MCF 10A (cell line): Measurements from ENCODE around the gene PSMA2. TPM values are rescaled to one million over a fixed set of nuclear protein-coding genes. Genes with fewer than 3 reads are reported as not detected.

Experiments
- BruUV-seq: library from RNA; stranded (reverse); fragments of 400-500 nt; replicated peaks from 2 replicates; lab custom pipeline; 2021; lab: Mats Ljungman, UMichigan
- CTCF ChIA-PET: fragments of 300-600 bp; sonication (Branson Sonifier 250); formaldehyde crosslinking; extraction: SDS; loops from one replicate; lab custom pipeline; 2021; ENCODE audit warnings: antibody characterized with exemption, inconsistent platforms; lab: Yijun Ruan, JAX
- POLR2A ChIA-PET: fragments of 300-600, 350-650 bp; sonication (Branson Sonifier 250); formaldehyde crosslinking; extraction: SDS; loops from one replicate; lab custom pipeline; 2020; ENCODE audit warnings: antibody characterized with exemption, inconsistent platforms; lab: Yijun Ruan, JAX
- DNase-seq: peaks from one replicate; pipeline ENCODE4 v3.0.0-alpha.2; 2018; ENCODE audit not compliant: unreplicated experiment
- H3K27ac Mint-ChIP-seq: one replicate; pipeline ENCODE4 v1.8.0; 2022; ENCODE audit warnings: mild to moderate bottlenecking, low read depth, mixed read lengths; ENCODE audit not compliant: unreplicated experiment
- H3K27me3 Mint-ChIP-seq: one replicate; pipeline ENCODE4 v1.8.0; 2022; ENCODE audit warnings: mixed read lengths; ENCODE audit not compliant: insufficient read depth, unreplicated experiment
- H3K36me3 Mint-ChIP-seq: one replicate; pipeline ENCODE4 v1.8.0; 2022; ENCODE audit warnings: mild to moderate bottlenecking, moderate library complexity, mixed read lengths; ENCODE audit not compliant: insufficient read depth, unreplicated experiment
- H3K4me1 Mint-ChIP-seq: one replicate; pipeline ENCODE4 v1.8.0; 2022; ENCODE audit warnings: mixed read lengths; ENCODE audit not compliant: insufficient read depth, unreplicated experiment
- H3K4me3 Mint-ChIP-seq: one replicate; pipeline ENCODE4 v1.8.0; 2022; ENCODE audit warnings: mild to moderate bottlenecking, moderate library complexity, mixed read lengths; ENCODE audit not compliant: unreplicated experiment
- H3K9me3 Mint-ChIP-seq: one replicate; pipeline ENCODE4 v1.8.0; 2022; ENCODE audit warnings: mixed read lengths; ENCODE audit not compliant: unreplicated experiment
- CTCF ChIP-seq: fragments of 200-600 bp; IDR thresholded peaks from one replicate; pipeline ENCODE4 v1.8.0; 2022; ENCODE audit warnings: antibody characterized with exemption, mild to moderate bottlenecking; ENCODE audit not compliant: unreplicated experiment
- intact Hi-C: fragments of 100-400 bp; cut with micrococcal nuclease; formaldehyde crosslinking; loops from 2 replicates; pipeline ENCODE4 v1.14.1; 2022
- total RNA-seq: library from RNA; stranded (reverse); gene quantifications from 2 replicates; pipeline ENCODE4 v1.2.3, GENCODE V29; 2022

PSMA2 gene
- total RNA-seq, 1 experiment from 2014 or later = 73.8 TPM

- H3K4me3 Mint-ChIP-seq = no peak overlapping the region
- peaks cover 15% of the 10 kb centered on the region for H3K4me1 Mint-ChIP-seq
- DNase-seq = no peak
- H3K27me3 Mint-ChIP-seq = peaks cover under 1% of the 10 kb centered on the region
- intact Hi-C loops = no loop called here
- peaks cover 4% of the 10 kb centered on the region for H3K36me3 Mint-ChIP-seq
- no peaks in the 10 kb centered on the region for H3K9me3 Mint-ChIP-seq
- CTCF ChIA-PET = no interaction called here
- POLR2A ChIA-PET = interaction anchor here (0.6 to 1.5 kb wide), 2 partner anchors 26 to 974 kb away, joined by 3 to 4 read pairs; partner anchors contain the start of genes MRPL32 and PSMA2
- TF ChIP-seq CTCF = no peak
- no TSS peak for BruUV-seq
- no peak overlapping the region for H3K27ac Mint-ChIP-seq
Measured at GRCh38 chr7:42906181-42906580, 25.8 kb downstream of the PSMA2 start.

GRCh38 chr7:42902331-42902730 is 29.6 kb downstream of the PSMA2 start:
- Mint-ChIP-seq H3K27me3 (peaks cover 11% of the 10 kb centered on the region), H3K9me3 (no peaks in the 10 kb centered on the region), H3K27ac (no peak overlapping the region), H3K4me3 (no peak overlapping the region), H3K4me1 (no peaks in the 10 kb centered on the region), H3K36me3 (no peaks in the 10 kb centered on the region)
- DNase-seq = no peak
- TF ChIP-seq CTCF = no peak
- intact Hi-C loops = no loop called here
- ChIA-PET POLR2A (no interaction called here), CTCF (no interaction called here)
- BruUV-seq = no TSS peak

GRCh38 chr7:42900842-42901241 is 31.1 kb downstream of the PSMA2 start:
- Mint-ChIP-seq H3K4me1 (no peaks in the 10 kb centered on the region), H3K27ac (no peak overlapping the region), H3K9me3 (no peaks in the 10 kb centered on the region), H3K4me3 (no peak overlapping the region), H3K27me3 (peaks cover 11% of the 10 kb centered on the region), H3K36me3 (no peaks in the 10 kb centered on the region)
- intact Hi-C loops = no loop called here
- ChIA-PET CTCF (interaction anchor here (0.9 to 1.9 kb wide), 2 partner anchors 24 to 121 kb away, joined by 3 to 6 read pairs; no protein-coding TSS in a partner anchor), POLR2A (interaction anchor here (0.6 to 1.0 kb wide), 3 partner anchors 10 to 682 kb away, joined by 3 read pairs; partner anchors contain the start of gene STK17A)
- no peak for DNase-seq
- BruUV-seq = no TSS peak
- TF ChIP-seq CTCF = no peak

- DNase-seq = no peak
- no peaks in the 10 kb centered on the region for H3K4me1 Mint-ChIP-seq
- H3K27me3 Mint-ChIP-seq = no peaks in the 10 kb centered on the region
- no peak overlapping the region for H3K4me3 Mint-ChIP-seq
- ChIA-PET CTCF (interaction anchor here (0.7 to 2.2 kb wide), 3 partner anchors 11 to 953 kb away, joined by 3 to 8 read pairs (median 7); no protein-coding TSS in a partner anchor), POLR2A (interaction anchor here (1.1 kb wide), 1 partner anchor 26 kb away, joined by 3 read pairs; no protein-coding TSS in a partner anchor)
- intact Hi-C loops = no loop called here
- no peaks in the 10 kb centered on the region for H3K36me3 Mint-ChIP-seq
- no peak for TF ChIP-seq CTCF
- H3K27ac Mint-ChIP-seq = no peak overlapping the region
- BruUV-seq = no TSS peak
- no peaks in the 10 kb centered on the region for H3K9me3 Mint-ChIP-seq
Measured at GRCh38 chr7:42893346-42894240, 38.4 kb downstream of the PSMA2 start.
